ENCODE measurements around the gene INSRR. TPM values are rescaled to one million over a fixed set of nuclear protein-coding genes. Genes with fewer than 3 reads are reported as not detected.

Gene INSRR
- total RNA-seq, 1 donor from 2014 or later: 0.07 TPM

DNA sequence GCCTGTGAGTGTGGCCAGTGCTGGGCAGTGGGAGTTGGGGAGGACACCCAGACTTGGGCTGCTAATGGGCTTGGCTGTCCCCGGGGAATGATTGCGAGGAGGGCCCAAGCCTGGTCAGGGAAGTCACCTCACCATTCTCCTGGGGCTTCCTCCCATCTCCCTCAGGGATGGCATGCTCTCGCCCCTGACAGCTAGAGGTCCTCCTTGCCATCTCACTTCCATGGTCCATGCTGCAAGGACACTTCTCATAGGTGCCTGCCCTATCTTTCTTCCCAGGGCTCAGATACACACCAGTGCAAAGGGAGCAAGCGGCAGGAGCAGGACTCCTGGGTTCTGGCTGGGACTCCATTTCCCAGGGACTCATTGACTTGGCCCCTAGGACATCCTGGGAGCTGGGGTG, 5.9 kb upstream of the INSRR start:
- no peaks in the 10 kb centered on the region for H3K36me3 Mint-ChIP-seq (ENCODE audit: low read depth)
- H3K4me3 Mint-ChIP-seq: no peak overlapping the region
- H3K27ac Mint-ChIP-seq (ENCODE audit: unreplicated experiment): no peak overlapping the region
- peaks cover 36% of the 10 kb centered on the region for H3K4me1 Mint-ChIP-seq
- TF ChIP-seq CTCF (conservative IDR thresholded peaks at IDR 0.05): no peak
- H3K9me3 Mint-ChIP-seq: no peaks in the 10 kb centered on the region
- DNase-seq (ENCODE audit: low read depth, low spot score): no peak
- peaks cover 53% of the 10 kb centered on the region for H3K27me3 Mint-ChIP-seq (ENCODE audit: low read depth)

DNA sequence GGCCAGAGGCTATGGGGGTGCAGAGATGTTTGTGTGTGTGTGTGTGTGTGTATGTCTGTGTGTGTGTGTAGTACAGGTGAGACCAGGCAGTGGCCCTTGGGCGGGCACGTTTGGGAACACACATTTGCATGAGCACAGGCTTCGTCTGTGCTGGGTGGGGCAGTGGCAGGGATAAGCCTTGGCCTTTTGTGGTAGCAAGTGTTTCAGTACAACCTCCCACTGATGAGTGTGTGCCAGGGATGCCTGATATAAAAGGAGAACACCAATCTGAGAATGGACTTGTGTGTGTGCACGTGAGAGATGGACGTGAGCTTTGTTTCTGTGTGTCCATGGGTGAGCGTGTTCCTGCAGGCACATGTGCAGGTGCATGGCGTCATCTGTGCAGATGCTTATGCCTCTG, 4.7 kb upstream of the INSRR start:
- no peak for DNase-seq (ENCODE audit: low read depth, low spot score)
- Mint-ChIP-seq H3K27me3 (ENCODE audit: low read depth) (peaks cover 59% of the 10 kb centered on the region), H3K36me3 (ENCODE audit: low read depth) (no peaks in the 10 kb centered on the region), H3K9me3 (no peaks in the 10 kb centered on the region), H3K4me1 (peaks cover 38% of the 10 kb centered on the region), H3K27ac (ENCODE audit: unreplicated experiment) (no peak overlapping the region), H3K4me3 (no peak overlapping the region)
- TF ChIP-seq CTCF (conservative IDR thresholded peaks at IDR 0.05): no peak

DNA sequence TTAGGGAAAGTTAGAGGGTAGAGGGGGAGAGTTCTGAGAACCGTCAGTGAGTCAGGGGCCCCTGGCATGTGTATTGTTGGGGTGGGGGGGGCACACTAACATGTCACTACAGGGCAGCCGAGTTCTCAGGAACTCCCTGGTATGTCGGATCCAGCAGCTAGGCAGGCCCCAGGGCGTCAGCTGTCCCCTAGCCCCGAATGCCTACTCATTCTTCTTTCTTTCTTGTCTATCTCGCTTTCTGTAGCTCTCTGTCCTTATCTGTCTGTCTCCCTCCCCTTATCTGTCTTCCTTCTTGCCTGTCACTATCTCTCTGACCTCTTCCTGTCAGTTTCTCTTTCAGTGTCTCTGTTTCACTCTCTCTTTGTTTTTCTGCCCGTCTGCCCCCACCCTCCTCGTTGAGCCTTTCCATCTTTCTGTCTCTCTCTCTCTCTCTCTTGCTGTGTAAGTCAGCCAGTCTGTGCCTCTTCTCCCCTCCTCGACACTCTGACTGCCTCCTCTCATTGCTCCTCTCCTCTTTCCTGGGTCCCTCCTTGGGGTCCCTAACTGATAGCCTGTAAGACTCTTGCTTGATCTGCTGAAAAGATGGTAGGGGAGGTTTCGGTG, 4.2 kb upstream of the INSRR start:
- no peaks in the 10 kb centered on the region for H3K36me3 Mint-ChIP-seq (ENCODE audit: low read depth)
- no peak for DNase-seq (ENCODE audit: low read depth, low spot score)
- peaks cover 44% of the 10 kb centered on the region for H3K4me1 Mint-ChIP-seq
- no peaks in the 10 kb centered on the region for H3K9me3 Mint-ChIP-seq
- no peak for TF ChIP-seq CTCF (conservative IDR thresholded peaks at IDR 0.05)
- H3K4me3 Mint-ChIP-seq: peak overlapping the region; percentile 2
- H3K27ac Mint-ChIP-seq (ENCODE audit: unreplicated experiment): no peak overlapping the region
- peaks cover 65% of the 10 kb centered on the region for H3K27me3 Mint-ChIP-seq (ENCODE audit: low read depth)

GRCh38 chr1:156862584-156862983, 3.7 kb upstream of the INSRR start:
- H3K4me3 Mint-ChIP-seq: no peak overlapping the region
- no peak for DNase-seq (ENCODE audit: low read depth, low spot score)
- H3K27me3 Mint-ChIP-seq (ENCODE audit: low read depth): peaks cover 70% of the 10 kb centered on the region
- no peak overlapping the region for H3K27ac Mint-ChIP-seq (ENCODE audit: unreplicated experiment)
- H3K4me1 Mint-ChIP-seq: peaks cover 46% of the 10 kb centered on the region
- TF ChIP-seq CTCF (conservative IDR thresholded peaks at IDR 0.05): no peak
- H3K9me3 Mint-ChIP-seq: no peaks in the 10 kb centered on the region
- no peaks in the 10 kb centered on the region for H3K36me3 Mint-ChIP-seq (ENCODE audit: low read depth)

GRCh38 chr1:156860628-156861423, 1.9 kb upstream of the INSRR start, which contains the start of gene NTRK1:
NTRK1 (plus strand) TSS chr1:156860865; CDS start chr1:156860935, 70 bp downstream.
- no peak for DNase-seq (ENCODE audit: low read depth, low spot score)
- no peaks in the 10 kb centered on the region for H3K36me3 Mint-ChIP-seq (ENCODE audit: low read depth)
- H3K27ac Mint-ChIP-seq (ENCODE audit: unreplicated experiment): no peak within 1 kb of the TSS
- H3K9me3 Mint-ChIP-seq: no peaks in the 10 kb centered on the region
- peaks cover 35% of the 10 kb centered on the region for H3K4me1 Mint-ChIP-seq
- H3K4me3 Mint-ChIP-seq: peak within 1 kb of the TSS; percentile 66
- H3K27me3 Mint-ChIP-seq (ENCODE audit: low read depth): peaks cover 84% of the 10 kb centered on the region
- TF ChIP-seq CTCF (conservative IDR thresholded peaks at IDR 0.05): no peak

All from neural crest cell (in vitro differentiated cells).